ENCODE data around the gene QKI. TPM values are rescaled to one million over a fixed set of nuclear protein-coding genes. Genes with fewer than 3 reads are reported as not detected.

Gene QKI
- total RNA-seq, 3 donors from 2014 or later (not counting 1 experiment from before 2014, with no cell fraction given) = 148 to 174 (median 166) TPM

DNA sequence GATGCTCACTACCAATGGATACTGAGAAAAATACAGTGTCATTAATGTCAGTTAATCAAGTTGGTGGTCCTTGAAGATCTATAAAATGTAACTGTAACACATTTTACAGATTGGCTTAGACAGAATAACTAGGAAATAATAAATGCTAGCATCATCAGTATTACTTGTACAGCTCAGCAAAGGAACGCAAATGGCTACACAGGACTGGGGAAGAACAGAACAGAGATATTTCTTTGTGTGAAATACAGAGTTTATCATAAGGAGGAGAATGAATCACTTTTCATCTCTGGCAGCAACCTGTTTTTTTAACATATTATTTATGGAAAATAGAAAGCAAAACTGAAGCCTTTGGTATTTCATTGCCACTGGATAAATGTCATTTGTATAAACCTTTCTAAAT, 8.2 kb upstream of the QKI start:
- Mint-ChIP-seq H3K27me3 (ENCODE audit: low read depth in 2 of 2) (peaks cover 5 to 6% of the 10 kb centered on the region in 2 donors), H3K9me3 (no peaks in the 10 kb centered on the region), H3K27ac (peak overlapping the region; percentile 84 to 93), H3K4me1 (peaks cover 12 to 20% of the 10 kb centered on the region in 2 donors), H3K36me3 (no peaks in the 10 kb centered on the region), H3K4me3 (peak overlapping the region; percentile 88)
- WGBS (ENCODE audit: insufficient coverage) = 56% methylated on average over 1 of the region's 1 CpG
- Histone ChIP-seq H3K27me3 (ENCODE audit: control insufficient read depth, insufficient read depth, low read length) (no peaks in the 10 kb centered on the region), H3K4me3 (ENCODE audit: low read length) (peak overlapping the region; percentile 28), H3K9me3 (ENCODE audit: control insufficient read depth, insufficient read depth, low read length) (no peaks in the 10 kb centered on the region), H3K4me1 (ENCODE audit: control insufficient read depth, insufficient read depth, low read length) (peaks cover 11% of the 10 kb centered on the region), H3K27ac (ENCODE audit: low read length) (peak overlapping the region; percentile 75), H3K36me3 (ENCODE audit: control insufficient read depth, insufficient read depth, low read length) (no peaks in the 10 kb centered on the region)
- intact Hi-C loops (cut with micrococcal nuclease) = no loop called here
- ATAC-seq (peak in 2 of 3 donors; percentile 7 to 44), DNase-seq (no peak)
- no peak for TF ChIP-seq CTCF (IDR thresholded peaks at IDR 0.05)

GRCh38 chr6:163406830-163407229, 7.7 kb upstream of the QKI start:
- WGBS (ENCODE audit: insufficient coverage) = 97% methylated on average over 2 of the region's 2 CpGs
- peaks cover 11% of the 10 kb centered on the region for H3K4me1 ChIP-seq (ENCODE audit: control insufficient read depth, insufficient read depth, low read length)
- H3K27ac ChIP-seq (ENCODE audit: low read length) = no peak overlapping the region
- Mint-ChIP-seq H3K9me3 (no peaks in the 10 kb centered on the region), H3K4me3 (no peak overlapping the region), H3K36me3 (no peaks in the 10 kb centered on the region), H3K27ac (peak overlapping the region in 1 of 2 donors; percentile 93), H3K4me1 (peaks cover 12 to 20% of the 10 kb centered on the region in 2 donors), H3K27me3 (ENCODE audit: low read depth in 2 of 2) (peaks cover 6 to 8% of the 10 kb centered on the region in 2 donors)
- ATAC-seq (no peak), DNase-seq (no peak)
- no peak overlapping the region for H3K4me3 ChIP-seq (ENCODE audit: low read length)
- intact Hi-C loops (cut with micrococcal nuclease) = no loop called here
- H3K27me3 ChIP-seq (ENCODE audit: control insufficient read depth, insufficient read depth, low read length) = no peaks in the 10 kb centered on the region
- H3K9me3 ChIP-seq (ENCODE audit: control insufficient read depth, insufficient read depth, low read length) = no peaks in the 10 kb centered on the region
- TF ChIP-seq CTCF (IDR thresholded peaks at IDR 0.05) = no peak
- no peaks in the 10 kb centered on the region for H3K36me3 ChIP-seq (ENCODE audit: control insufficient read depth, insufficient read depth, low read length)

DNA sequence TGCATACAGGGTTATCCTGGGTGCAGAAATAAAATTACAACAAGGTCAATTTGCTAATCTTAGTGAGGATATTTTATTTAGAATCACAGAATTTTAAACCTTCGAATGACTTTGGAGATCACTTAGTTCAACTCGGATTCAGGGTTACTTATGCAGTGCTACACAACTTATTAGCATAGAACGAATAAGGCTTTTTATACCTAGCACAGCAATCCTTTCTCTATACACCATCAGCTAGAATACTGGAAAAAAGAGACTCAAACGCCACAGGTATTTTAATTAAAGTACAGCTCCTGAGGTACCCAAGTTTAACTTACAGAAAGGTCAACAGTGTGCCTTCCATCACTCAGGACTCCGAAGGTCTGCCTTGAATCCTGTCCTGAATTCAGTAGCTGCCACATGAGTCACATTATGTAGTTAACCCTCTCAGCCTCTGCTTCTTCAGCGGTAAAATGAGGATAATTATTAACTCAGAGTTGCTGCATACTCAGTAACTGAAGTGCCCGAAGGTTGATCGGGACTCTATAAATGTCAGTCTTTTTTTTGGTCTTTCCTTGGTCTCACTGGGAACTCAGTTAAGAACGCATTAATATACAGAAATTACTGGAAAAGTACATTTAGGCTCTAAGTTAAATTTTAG, 6.0 kb upstream of the QKI start:
- H3K27ac Mint-ChIP-seq = no peak overlapping the region
- H3K36me3 Mint-ChIP-seq = no peaks in the 10 kb centered on the region
- peaks cover 11% of the 10 kb centered on the region for H3K4me1 ChIP-seq (ENCODE audit: control insufficient read depth, insufficient read depth, low read length)
- peaks cover 20 to 28% of the 10 kb centered on the region in 2 donors for H3K4me1 Mint-ChIP-seq
- 96% methylated on average over 8 of the region's 9 CpGs for WGBS (ENCODE audit: insufficient coverage)
- ATAC-seq (no peak), DNase-seq (no peak)
- no peaks in the 10 kb centered on the region for H3K36me3 ChIP-seq (ENCODE audit: control insufficient read depth, insufficient read depth, low read length)
- no peak for TF ChIP-seq CTCF (IDR thresholded peaks at IDR 0.05)
- H3K4me3 Mint-ChIP-seq = no peak overlapping the region
- no peak overlapping the region for H3K4me3 ChIP-seq (ENCODE audit: low read length)
- H3K9me3 ChIP-seq (ENCODE audit: control insufficient read depth, insufficient read depth, low read length) = no peaks in the 10 kb centered on the region
- intact Hi-C loops (cut with micrococcal nuclease) = no loop called here
- H3K27ac ChIP-seq (ENCODE audit: low read length) = no peak overlapping the region
- no peaks in the 10 kb centered on the region for H3K9me3 Mint-ChIP-seq
- no peaks in the 10 kb centered on the region for H3K27me3 ChIP-seq (ENCODE audit: control insufficient read depth, insufficient read depth, low read length)
- peaks cover 6 to 8% of the 10 kb centered on the region in 2 donors for H3K27me3 Mint-ChIP-seq (ENCODE audit: low read depth in 2 of 2)

DNA sequence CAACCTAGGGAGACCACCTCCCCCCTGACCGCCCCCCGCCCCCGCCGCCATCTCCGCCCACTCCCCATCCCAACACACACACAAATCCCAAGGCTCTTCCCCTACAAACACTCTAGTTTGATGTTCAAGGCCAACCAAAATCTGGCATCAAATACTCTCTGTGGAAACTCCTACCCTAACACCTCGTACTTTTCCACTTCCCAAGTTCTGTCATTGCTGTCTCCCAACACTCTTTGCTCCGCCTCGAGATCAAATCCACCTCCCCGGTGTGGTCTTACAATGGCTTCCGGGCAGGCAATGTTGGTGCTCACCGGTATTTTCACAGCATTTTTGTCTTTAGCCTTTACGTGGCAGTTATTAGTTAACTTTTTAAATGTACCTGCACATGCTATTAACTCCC, 4.8 kb upstream of the QKI start:
- no peaks in the 10 kb centered on the region for H3K9me3 ChIP-seq (ENCODE audit: control insufficient read depth, insufficient read depth, low read length)
- intact Hi-C loops (cut with micrococcal nuclease) = loop anchor here (10.0 kb wide), 1 partner anchor 685 kb away; the partner anchor contains the start of genes PACRG and PRKN
- no peak for DNase-seq
- H3K36me3 Mint-ChIP-seq = no peaks in the 10 kb centered on the region
- H3K4me3 ChIP-seq (ENCODE audit: low read length) = no peak overlapping the region
- H3K4me1 Mint-ChIP-seq = peaks cover 20 to 21% of the 10 kb centered on the region in 2 donors
- no peak overlapping the region for H3K4me3 Mint-ChIP-seq
- no peaks in the 10 kb centered on the region for H3K36me3 ChIP-seq (ENCODE audit: control insufficient read depth, insufficient read depth, low read length)
- H3K27me3 Mint-ChIP-seq (ENCODE audit: low read depth in 2 of 2) = peaks cover 6 to 8% of the 10 kb centered on the region in 2 donors
- TF ChIP-seq CTCF (IDR thresholded peaks at IDR 0.05) = no peak
- ATAC-seq = no peak
- no peak overlapping the region for H3K27ac Mint-ChIP-seq
- peaks cover 11% of the 10 kb centered on the region for H3K4me1 ChIP-seq (ENCODE audit: control insufficient read depth, insufficient read depth, low read length)
- H3K9me3 Mint-ChIP-seq = no peaks in the 10 kb centered on the region
- no peaks in the 10 kb centered on the region for H3K27me3 ChIP-seq (ENCODE audit: control insufficient read depth, insufficient read depth, low read length)
- H3K27ac ChIP-seq (ENCODE audit: low read length) = no peak overlapping the region
- WGBS (ENCODE audit: insufficient coverage) = 94% methylated on average over 9 of the region's 12 CpGs

Measured in natural killer cell (primary cell).